Activated T-cell treated with anti-CD3 and anti-CD28 coated beads, Interleukin-2, amount 50 U/mL, for 24 hours (primary cell): ENCODE results near the gene ACOX2.
A peak's percentile ranks its signal among the peaks of the same experiment; 100 is the strongest.

Experiments used
- DNase-seq: peaks from one replicate; pipeline ENCODE4 v3.0.0-alpha.2; 2020
- H3K27ac Mint-ChIP-seq: 2 replicates; pipeline ENCODE4 v1.8.0; 2020; ENCODE audit warnings: mild to moderate bottlenecking, mixed read lengths
- H3K27me3 Mint-ChIP-seq: 2 replicates; pipeline ENCODE4 v1.8.0; 2020; ENCODE audit warnings: mixed read lengths
- H3K36me3 Mint-ChIP-seq: 2 replicates; pipeline ENCODE4 v1.8.0; 2020; ENCODE audit warnings: low read depth, mixed read lengths
- H3K4me1 Mint-ChIP-seq: 2 replicates; pipeline ENCODE4 v1.8.0; 2020; ENCODE audit warnings: low read depth, mixed read lengths
- H3K4me3 Mint-ChIP-seq: 2 replicates; pipeline ENCODE4 v1.8.0; 2020; ENCODE audit warnings: mild to moderate bottlenecking, moderate library complexity, mixed read lengths
- H3K9me3 Mint-ChIP-seq: 2 replicates; pipeline ENCODE4 v1.8.0; 2020; ENCODE audit warnings: mixed read lengths

ACOX2 gene

DNA sequence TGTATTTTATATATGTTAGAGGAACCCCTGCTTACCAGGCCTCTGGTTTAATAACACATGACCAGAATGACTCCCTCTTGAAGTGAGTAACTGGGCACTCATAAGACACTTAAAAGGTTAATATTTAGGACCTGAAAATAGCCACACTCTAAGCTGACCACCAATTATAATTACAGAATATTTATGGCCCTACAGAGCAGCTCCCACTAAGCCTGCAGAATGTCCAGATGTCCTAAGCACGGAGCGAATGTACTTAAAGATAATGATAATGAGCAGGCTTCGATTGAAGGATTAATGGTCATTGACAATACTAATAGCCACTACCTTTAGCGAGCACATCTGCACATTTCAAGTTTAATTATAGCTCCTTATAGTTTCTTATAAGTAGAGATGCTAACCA, 67.9 kb downstream of the ACOX2 start:
- H3K4me1 Mint-ChIP-seq, result peaks cover 42% of the 10 kb centered on the region

DNA sequence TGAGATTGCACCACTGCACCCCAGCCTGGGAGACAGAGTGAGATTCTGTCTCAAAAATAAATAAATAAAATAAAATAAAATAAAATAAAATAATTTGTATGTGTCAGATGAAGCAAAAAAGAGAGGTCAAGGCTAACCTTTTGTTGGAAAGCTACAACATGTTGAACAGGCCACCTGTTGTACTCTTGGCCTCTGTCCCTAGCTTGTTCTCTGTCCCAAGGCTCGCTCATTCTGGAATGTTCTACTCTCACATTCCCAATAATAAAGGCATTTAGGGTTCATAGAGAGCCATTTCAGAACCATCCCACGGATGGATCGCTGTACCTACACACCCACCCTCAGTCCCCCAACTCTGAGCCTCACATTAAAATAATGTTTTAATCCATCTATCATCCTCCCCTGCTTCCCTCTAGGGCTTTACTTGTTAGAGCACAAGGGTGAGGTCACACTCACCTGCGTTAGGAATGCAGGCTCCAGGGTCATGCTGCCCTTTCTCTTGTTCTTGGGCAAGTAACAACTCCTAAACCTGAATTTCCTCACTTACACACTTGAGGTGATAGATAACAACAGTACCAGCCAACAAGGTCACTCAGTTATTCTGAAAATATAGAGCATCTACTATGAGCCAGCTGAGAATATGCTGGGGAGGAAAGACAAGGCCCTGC, 70.0 kb downstream of the ACOX2 start:
- Mint-ChIP-seq H3K4me3 (no peak overlapping the region), H3K27ac (no peak overlapping the region), H3K9me3 (no peaks in the 10 kb centered on the region), H3K4me1 (peaks cover 42% of the 10 kb centered on the region), H3K36me3 (no peaks in the 10 kb centered on the region), H3K27me3 (no peaks in the 10 kb centered on the region)
- DNase-seq, result no peak

More for the DNA sequence above, 67.9 kb downstream of the ACOX2 start:
- Mint-ChIP-seq H3K36me3 (no peaks in the 10 kb centered on the region), H3K27ac (no peak overlapping the region), H3K4me3 (no peak overlapping the region), H3K9me3 (no peaks in the 10 kb centered on the region), H3K27me3 (peaks cover 3% of the 10 kb centered on the region)
- no peak for DNase-seq

DNA sequence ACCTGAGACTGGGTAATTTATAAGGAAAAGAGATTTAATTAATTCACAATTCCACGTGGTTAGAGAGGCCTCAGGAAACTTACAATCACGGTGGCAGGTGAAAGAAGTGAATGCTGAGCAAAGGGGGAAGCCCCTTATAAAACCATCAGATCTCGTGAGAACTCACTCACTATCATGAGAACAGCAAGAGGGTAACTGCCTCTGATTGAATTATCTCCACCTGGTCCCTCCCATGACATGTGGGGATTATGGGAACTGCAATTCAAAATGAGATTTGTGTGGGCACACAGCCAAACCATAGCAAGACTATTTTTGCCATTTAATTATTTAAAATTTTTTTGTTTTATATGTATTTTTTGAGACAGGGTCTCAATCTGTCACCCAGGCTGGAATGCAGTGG, 72.1 kb downstream of the ACOX2 start:
- Mint-ChIP-seq H3K27ac (no peak overlapping the region), H3K4me1 (peaks cover 23% of the 10 kb centered on the region), H3K4me3 (no peak overlapping the region), H3K9me3 (no peaks in the 10 kb centered on the region), H3K36me3 (no peaks in the 10 kb centered on the region), H3K27me3 (no peaks in the 10 kb centered on the region)
- no peak for DNase-seq

DNA sequence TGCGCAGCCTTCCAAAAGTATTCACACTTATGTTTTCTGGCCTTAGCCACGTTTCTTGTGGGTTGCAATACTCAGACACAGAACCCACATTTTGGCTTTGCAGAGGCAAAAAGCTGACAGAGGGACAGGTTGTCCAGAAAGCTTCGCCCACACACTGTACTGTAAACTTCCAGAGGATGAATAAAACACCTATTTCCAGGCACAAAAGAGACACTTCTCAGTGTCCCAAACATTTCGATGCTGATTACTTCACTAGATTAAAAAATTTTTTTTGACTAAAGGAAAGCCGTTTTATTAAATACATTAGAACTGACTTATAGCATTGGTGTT, 73.1 kb downstream of the ACOX2 start:
- Mint-ChIP-seq H3K36me3 (no peaks in the 10 kb centered on the region), H3K4me1 (peaks cover 22% of the 10 kb centered on the region), H3K4me3 (no peak overlapping the region), H3K27me3 (no peaks in the 10 kb centered on the region), H3K27ac (peak overlapping the region; percentile 78), H3K9me3 (no peaks in the 10 kb centered on the region)
- DNase-seq, result no peak

DNA sequence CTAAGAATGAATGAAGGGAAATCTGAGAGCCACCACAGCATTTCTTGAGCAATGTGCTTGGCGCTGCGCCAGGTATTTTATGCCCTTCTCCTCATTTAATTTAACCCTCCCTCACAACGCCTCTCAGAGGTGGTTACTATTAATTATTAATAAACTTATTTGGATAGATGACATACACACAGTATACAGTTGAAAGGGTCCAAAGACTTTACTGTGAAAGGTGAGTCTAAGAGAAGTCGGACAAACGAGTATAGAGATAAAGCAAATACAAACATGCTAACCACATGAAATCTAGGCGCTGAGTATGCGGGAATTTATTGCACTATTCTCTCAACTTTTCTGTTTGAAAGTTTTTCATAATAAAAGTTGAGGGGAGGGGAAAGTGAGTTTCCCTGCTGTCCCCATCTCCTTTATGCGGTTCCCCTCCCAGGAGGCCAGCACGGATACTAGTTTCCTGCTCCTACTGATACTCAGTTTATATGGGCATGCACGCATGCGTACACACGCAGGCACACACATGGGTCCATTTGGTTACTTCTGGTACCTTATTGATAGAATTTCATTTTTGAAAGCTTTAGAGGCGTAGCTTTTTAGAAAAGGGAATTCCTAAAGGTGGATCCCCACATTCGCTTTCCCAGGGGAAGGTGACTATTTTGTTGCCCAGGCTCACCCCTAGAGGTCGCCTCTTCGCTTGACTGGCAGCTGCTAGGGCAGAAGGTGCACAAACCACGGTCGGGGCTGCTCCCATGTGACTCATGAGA, 73.6 kb downstream of the ACOX2 start:
- Mint-ChIP-seq H3K27ac (peak overlapping the region; percentile 78), H3K9me3 (no peaks in the 10 kb centered on the region), H3K4me3 (peak overlapping the region; percentile 37), H3K27me3 (no peaks in the 10 kb centered on the region), H3K36me3 (no peaks in the 10 kb centered on the region), H3K4me1 (peaks cover 22% of the 10 kb centered on the region)
- peak; percentile 78 for DNase-seq

DNA sequence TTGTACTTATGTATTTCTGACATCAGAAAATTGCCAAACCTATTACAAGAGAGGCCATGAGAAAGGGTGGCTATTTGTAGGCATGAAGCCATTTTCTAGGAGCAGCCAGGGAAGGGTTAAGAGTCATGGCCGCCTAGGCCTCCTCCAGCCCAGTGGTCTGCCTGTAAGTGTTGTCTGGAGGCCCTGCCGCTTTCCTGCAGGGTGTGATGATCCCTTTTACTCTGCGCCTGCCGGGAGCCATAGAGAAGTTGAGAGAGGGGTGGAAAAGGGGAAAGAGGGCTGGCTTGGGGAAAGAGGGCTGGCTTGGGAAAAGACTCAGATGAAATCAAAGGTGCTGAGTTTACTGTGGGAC, 74.2 kb downstream of the ACOX2 start:
- H3K4me1 Mint-ChIP-seq, result peaks cover 22% of the 10 kb centered on the region
- H3K27me3 Mint-ChIP-seq, result no peaks in the 10 kb centered on the region
- no peaks in the 10 kb centered on the region for H3K36me3 Mint-ChIP-seq
- no peaks in the 10 kb centered on the region for H3K9me3 Mint-ChIP-seq
- no peak overlapping the region for H3K4me3 Mint-ChIP-seq
- no peak overlapping the region for H3K27ac Mint-ChIP-seq
- DNase-seq, result no peak

DNA sequence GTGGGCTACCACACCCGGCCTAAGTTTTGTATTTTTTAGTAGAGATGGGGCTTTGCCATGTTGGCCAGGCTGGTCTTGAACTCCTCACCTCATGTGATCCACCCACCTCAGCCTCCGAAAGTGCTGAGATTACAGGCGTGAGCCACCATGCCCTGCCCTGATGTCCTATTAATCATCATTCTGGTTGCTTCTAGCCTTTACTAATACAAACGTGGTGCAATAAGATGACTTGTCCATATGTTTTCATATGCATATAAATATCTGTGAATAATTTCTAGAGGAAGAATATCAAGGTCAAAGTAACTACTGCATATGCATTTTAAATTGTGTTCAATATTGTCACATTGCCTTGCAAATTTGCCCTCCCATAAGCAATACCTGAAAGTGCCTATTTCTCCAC, 77.8 kb downstream of the ACOX2 start:
- H3K4me3 Mint-ChIP-seq, result no peak overlapping the region
- DNase-seq, result no peak
- H3K36me3 Mint-ChIP-seq, result peaks cover 15% of the 10 kb centered on the region
- H3K27me3 Mint-ChIP-seq, result no peaks in the 10 kb centered on the region
- H3K9me3 Mint-ChIP-seq, result peaks cover 14% of the 10 kb centered on the region
- H3K27ac Mint-ChIP-seq, result no peak overlapping the region
- H3K4me1 Mint-ChIP-seq, result peaks cover 10% of the 10 kb centered on the region
